SJCRH30 (cell line): ENCODE measurements around the gene DBH. TPM values are rescaled to one million over a fixed set of nuclear protein-coding genes. Genes with fewer than 3 reads are reported as not detected.

Experiments used
- DNase-seq, 2 experiments: peaks; one replicate each; pipeline ENCODE4 v3.0.0-alpha.2; 2015 to 2020
- H3K27ac ChIP-seq: fragments of 250-450 bp; sonication (Bioruptor Pico); 2 replicates; pipeline ENCODE4 v1.5.1; 2020; ENCODE audit warnings: mild to moderate bottlenecking, moderate library complexity
- H3K27me3 ChIP-seq: fragments of 250-450 bp; sonication (Bioruptor Pico); 2 replicates; pipeline ENCODE4 v1.5.1; 2020; ENCODE audit warnings: mild to moderate bottlenecking, moderate library complexity
- H3K36me3 ChIP-seq: fragments of 250-450 bp; sonication (Bioruptor Pico); 2 replicates; pipeline ENCODE4 v1.5.1; 2020; ENCODE audit warnings: mild to moderate bottlenecking, moderate library complexity
- H3K4me1 ChIP-seq: fragments of 250-450 bp; sonication (Bioruptor Pico); 2 replicates; pipeline ENCODE4 v1.5.1; 2020; ENCODE audit warnings: mild to moderate bottlenecking, moderate library complexity
- H3K4me3 ChIP-seq: fragments of 250-450 bp; sonication (Bioruptor Pico); 2 replicates; pipeline ENCODE4 v1.5.1; 2020; ENCODE audit warnings: mild to moderate bottlenecking, moderate library complexity
- H3K9me3 ChIP-seq: fragments of 250-450 bp; sonication (Bioruptor Pico); replicated peaks from 2 replicates; pipeline ENCODE4 v1.5.1; 2020; ENCODE audit warnings: mild to moderate bottlenecking, moderate library complexity
- total RNA-seq: library from RNA; depleted of rRNA; stranded (reverse); fragments of >200 nt; shearing (Covaris generic); gene quantifications from 2 replicates; pipeline ENCODE4 v1.2.3, GENCODE V29; 2014

DBH gene
- total RNA-seq, 1 experiment from 2014 or later = 2.5 TPM

GRCh38 chr9:133691191-133691590 lies 55.0 kb downstream of the DBH start:
- Histone ChIP-seq H3K4me1 (peaks cover 39% of the 10 kb centered on the region), H3K4me3 (no peak overlapping the region), H3K36me3 (peaks cover 3% of the 10 kb centered on the region; the same call in 1 of the 2 replicates), H3K27me3 (no peaks in the 10 kb centered on the region), H3K27ac (no peak overlapping the region), H3K9me3 (no peaks in the 10 kb centered on the region)
- no peak for DNase-seq

DNA sequence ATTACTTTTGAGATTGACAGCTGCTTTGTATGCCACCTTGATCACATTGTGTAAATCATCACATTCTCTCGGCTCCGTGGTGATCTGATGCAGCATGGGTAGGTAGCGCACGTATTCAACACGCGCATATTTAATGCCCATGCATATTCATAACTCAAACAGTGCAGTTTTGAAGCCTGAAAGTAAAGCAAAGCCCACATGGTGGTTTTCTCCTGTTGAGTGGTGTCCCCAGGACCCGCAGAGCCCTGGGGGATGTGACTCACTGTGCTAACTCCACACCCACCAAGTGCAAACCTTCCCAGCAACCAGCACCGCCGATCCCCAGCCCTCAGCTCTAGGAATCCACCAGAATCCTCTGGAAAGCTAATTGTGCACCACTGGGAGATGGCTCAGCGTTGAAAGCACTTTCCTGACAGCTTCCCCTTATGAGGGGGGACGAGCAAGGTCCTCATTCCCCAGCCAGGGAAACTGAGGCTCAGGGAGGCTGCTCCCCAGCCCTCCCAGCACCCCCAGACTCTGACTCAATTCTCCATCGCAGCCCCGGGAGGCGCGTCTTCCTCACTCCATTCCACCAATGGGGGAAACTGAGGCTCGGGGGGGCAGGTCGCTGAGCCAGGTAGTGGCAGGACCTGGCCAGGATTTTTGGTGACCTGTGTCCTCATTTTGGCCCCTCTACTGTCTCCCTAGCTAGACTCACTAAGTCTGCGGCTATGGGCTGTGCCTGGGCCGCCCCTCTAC lies 55.6 kb downstream of the DBH start:
- peak in 1 of 2 experiments; percentile 54 for DNase-seq

DNA sequence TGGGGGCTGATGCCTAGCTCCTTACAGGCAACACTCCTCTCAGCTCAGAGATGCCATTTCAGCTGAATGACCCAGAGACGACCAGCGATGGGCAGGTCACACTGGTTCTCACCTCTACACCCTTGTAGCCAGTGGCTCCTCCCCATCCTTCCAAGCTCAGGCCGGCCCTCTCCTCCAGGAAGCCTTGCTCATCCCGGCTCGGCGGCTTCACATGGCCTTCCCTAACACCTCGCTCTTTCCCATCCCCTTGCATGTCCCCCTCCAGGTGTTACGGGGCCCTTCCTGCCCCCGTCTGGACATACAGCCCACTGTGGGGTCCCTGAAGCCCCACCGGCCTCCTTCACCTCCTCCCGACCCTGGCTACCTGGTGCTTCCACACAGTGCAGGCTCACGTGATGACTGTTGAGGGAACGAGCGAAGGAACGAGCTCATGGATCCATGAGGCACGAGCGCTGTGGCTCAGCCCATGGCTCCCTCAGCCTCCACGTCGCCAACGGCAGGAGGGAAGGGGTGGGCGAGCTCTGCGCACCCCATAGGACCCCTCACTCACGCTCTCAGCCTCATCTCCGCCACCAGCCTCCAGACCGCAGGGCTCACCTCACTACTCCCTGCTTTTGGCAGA lies 56.3 kb downstream of the DBH start:
- Histone ChIP-seq H3K27me3 (no peaks in the 10 kb centered on the region), H3K36me3 (peaks cover 3% of the 10 kb centered on the region; the same call in 1 of the 2 replicates), H3K4me3 (no peak overlapping the region), H3K27ac (no peak overlapping the region), H3K9me3 (no peaks in the 10 kb centered on the region), H3K4me1 (peaks cover 39% of the 10 kb centered on the region)
- no peak for DNase-seq

More for the DNA sequence above, 55.6 kb downstream of the DBH start:
- Histone ChIP-seq H3K9me3 (no peaks in the 10 kb centered on the region), H3K4me3 (no peak overlapping the region), H3K27ac (no peak overlapping the region), H3K27me3 (no peaks in the 10 kb centered on the region), H3K36me3 (peaks cover 3% of the 10 kb centered on the region; the same call in 1 of the 2 replicates), H3K4me1 (peaks cover 39% of the 10 kb centered on the region)

- H3K36me3 ChIP-seq = peaks cover 3% of the 10 kb centered on the region; the same call in 1 of the 2 replicates
- H3K9me3 ChIP-seq = no peaks in the 10 kb centered on the region
- H3K4me1 ChIP-seq = peaks cover 39% of the 10 kb centered on the region
- H3K27me3 ChIP-seq = no peaks in the 10 kb centered on the region
- H3K27ac ChIP-seq = no peak overlapping the region
- no peak overlapping the region for H3K4me3 ChIP-seq
- DNase-seq = no peak
Measured at GRCh38 chr9:133693116-133693515, 57.0 kb downstream of the DBH start.

GRCh38 chr9:133693703-133694529 lies 57.8 kb downstream of the DBH start:
- Histone ChIP-seq H3K4me1 (peaks cover 39% of the 10 kb centered on the region), H3K27ac (no peak overlapping the region), H3K4me3 (no peak overlapping the region), H3K27me3 (no peaks in the 10 kb centered on the region), H3K9me3 (no peaks in the 10 kb centered on the region), H3K36me3 (peaks cover 3% of the 10 kb centered on the region; the same call in 1 of the 2 replicates)
- peak; percentile 82 to 90 for DNase-seq

- Histone ChIP-seq H3K4me3 (no peak overlapping the region), H3K9me3 (no peaks in the 10 kb centered on the region), H3K4me1 (peaks cover 35% of the 10 kb centered on the region), H3K27ac (no peak overlapping the region), H3K36me3 (peaks cover 3% of the 10 kb centered on the region; the same call in 1 of the 2 replicates), H3K27me3 (no peaks in the 10 kb centered on the region)
- no peak for DNase-seq
Measured at GRCh38 chr9:133694686-133695085, 58.5 kb downstream of the DBH start.

GRCh38 chr9:133696071-133696472 lies 59.9 kb downstream of the DBH start:
- no peak overlapping the region for H3K27ac ChIP-seq
- peaks cover 3% of the 10 kb centered on the region; the same call in 1 of the 2 replicates for H3K36me3 ChIP-seq
- H3K9me3 ChIP-seq = no peaks in the 10 kb centered on the region
- no peak overlapping the region for H3K4me3 ChIP-seq
- H3K4me1 ChIP-seq = peaks cover 30% of the 10 kb centered on the region
- no peaks in the 10 kb centered on the region for H3K27me3 ChIP-seq
- DNase-seq = no peak

- H3K27me3 ChIP-seq = no peaks in the 10 kb centered on the region
- no peak for DNase-seq
- no peak overlapping the region for H3K4me3 ChIP-seq
- H3K27ac ChIP-seq = no peak overlapping the region
- H3K36me3 ChIP-seq = no peaks in the 10 kb centered on the region
- peaks cover 30% of the 10 kb centered on the region for H3K4me1 ChIP-seq
- H3K9me3 ChIP-seq = no peaks in the 10 kb centered on the region
Measured at GRCh38 chr9:133699546-133699945, 63.4 kb downstream of the DBH start.

DNA sequence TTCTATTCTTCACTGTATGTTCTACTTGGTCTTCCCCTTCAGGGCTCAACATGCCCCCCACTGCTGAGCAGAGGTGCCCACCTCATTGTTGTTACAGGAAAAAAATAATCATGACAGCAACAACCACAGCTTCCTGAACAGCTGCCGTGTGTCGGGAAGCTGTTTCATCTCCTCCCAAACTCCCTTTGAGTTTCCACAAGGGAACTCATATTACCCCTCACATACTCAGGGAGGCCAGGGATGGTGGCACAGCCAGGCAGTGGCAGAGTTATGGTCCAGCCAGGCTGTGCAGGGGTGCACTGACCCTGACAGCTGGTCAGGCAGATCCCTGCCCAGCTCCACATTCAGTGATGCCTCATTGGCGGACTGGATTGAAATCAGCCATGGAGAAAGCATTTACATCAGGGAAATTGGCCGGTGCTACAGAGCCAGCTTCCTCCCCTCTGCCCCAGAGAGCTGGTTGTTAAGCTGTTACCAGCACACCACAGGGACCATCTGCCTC lies 64.7 kb downstream of the DBH start:
- Histone ChIP-seq H3K4me1 (peaks cover 30% of the 10 kb centered on the region), H3K27ac (peak overlapping the region; percentile 69), H3K9me3 (no peaks in the 10 kb centered on the region), H3K27me3 (no peaks in the 10 kb centered on the region), H3K36me3 (no peaks in the 10 kb centered on the region), H3K4me3 (no peak overlapping the region)
- DNase-seq = peak; percentile 88 to 94

- no peak overlapping the region for H3K4me3 ChIP-seq
- DNase-seq = peak in 1 of 2 experiments; percentile 40
- no peaks in the 10 kb centered on the region for H3K9me3 ChIP-seq
- H3K27me3 ChIP-seq = no peaks in the 10 kb centered on the region
- no peaks in the 10 kb centered on the region for H3K36me3 ChIP-seq
- H3K4me1 ChIP-seq = peaks cover 30% of the 10 kb centered on the region
- peak overlapping the region; percentile 69 for H3K27ac ChIP-seq
Measured at GRCh38 chr9:133701321-133701980, 65.3 kb downstream of the DBH start.

DNA sequence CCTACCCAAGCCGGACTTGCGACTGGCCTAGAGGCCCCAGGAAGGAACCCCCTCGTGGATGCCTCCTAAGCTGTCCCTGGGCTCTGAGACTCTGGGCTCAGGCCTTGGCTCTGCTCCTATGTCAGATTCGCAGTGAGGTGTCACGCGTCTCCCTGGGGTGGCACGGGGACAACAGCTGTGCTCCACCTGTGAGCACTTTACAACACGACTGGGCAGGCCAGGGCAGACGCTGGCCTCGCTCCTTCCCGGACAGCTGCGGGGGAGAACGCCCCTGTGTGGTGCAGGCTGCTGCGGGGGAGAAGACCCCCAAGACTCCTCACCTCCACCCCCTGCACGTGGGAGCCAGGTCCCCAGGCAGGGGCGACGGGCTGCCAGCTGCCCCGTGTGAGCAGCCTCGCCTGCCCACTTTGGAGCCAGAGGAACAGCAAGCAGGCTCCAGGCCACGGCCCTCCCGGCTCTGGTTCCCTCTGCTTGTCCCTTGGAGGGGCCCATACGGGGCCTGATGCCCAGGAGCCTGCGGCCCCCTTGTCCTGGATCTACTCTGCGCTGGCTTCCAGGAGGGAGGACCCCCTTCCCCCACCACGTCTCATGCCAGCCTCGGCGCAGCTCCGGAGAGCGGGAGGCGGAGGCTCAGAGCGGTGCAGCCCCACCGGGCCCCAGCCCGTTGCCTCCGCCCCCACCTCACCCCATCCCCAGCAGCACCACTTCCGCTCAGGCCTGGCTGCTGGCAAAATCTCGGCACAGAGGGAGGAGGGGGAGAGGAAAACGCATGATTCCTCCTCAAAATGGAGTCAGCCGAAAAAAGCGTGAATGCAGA lies 66.0 kb downstream of the DBH start:
- Histone ChIP-seq H3K4me1 (peaks cover 30% of the 10 kb centered on the region), H3K36me3 (no peaks in the 10 kb centered on the region), H3K27me3 (no peaks in the 10 kb centered on the region), H3K9me3 (no peaks in the 10 kb centered on the region), H3K27ac (peak overlapping the region; percentile 69), H3K4me3 (no peak overlapping the region)
- peak; percentile 52 to 70 for DNase-seq

DNA sequence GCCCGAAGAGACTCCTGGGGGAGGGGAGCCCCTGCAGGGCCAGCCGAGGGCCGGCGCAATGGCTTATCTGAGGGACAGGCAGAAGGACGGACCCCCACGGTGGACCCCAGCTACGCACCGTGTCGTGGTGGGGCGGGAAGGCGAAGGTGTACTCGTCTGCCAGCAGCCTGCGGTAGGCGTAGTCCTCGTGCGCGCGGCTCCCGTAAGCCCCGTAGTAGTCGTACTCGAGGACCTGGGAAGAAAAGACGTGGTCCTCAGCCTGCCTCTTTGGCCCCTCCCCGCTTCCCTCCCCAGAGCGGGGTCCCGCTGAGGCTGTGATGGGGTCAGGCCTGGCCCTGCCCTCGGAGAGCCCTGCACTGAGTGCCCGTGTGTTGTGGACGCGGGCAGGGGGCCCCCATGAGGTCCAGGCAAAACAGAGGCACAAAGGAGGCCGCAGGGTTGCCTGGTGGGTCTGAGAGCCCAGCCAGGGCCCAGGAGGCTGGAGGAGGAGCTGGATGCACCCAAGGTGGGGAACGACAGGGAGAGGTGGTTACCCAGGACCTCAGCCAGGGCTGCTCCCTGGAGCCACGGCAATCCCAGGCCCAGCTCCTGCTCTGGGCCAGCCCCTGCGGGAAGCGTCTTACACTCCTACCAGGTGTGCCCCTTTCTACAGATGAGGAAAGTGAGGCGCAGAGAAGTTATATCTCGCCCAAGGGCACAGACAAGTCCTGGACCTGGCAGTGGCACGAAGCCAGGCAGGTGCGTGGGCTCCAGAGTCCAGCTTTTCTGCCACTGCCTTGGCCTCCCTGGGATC lies 66.8 kb downstream of the DBH start:
- DNase-seq = no peak
- Histone ChIP-seq H3K9me3 (no peaks in the 10 kb centered on the region), H3K36me3 (no peaks in the 10 kb centered on the region), H3K4me3 (no peak overlapping the region), H3K27me3 (no peaks in the 10 kb centered on the region), H3K4me1 (peaks cover 30% of the 10 kb centered on the region), H3K27ac (no peak overlapping the region)
